Measurements from ENCODE around the gene ARHGEF25. TPM values are rescaled to one million over a fixed set of nuclear protein-coding genes. Genes with fewer than 3 reads are reported as not detected.
"Not testable (repeated sequence)": the region's sequence is repeated elsewhere in the genome, so short reads cannot be mapped to it uniquely, and the experiment has no call there.

ARHGEF25 gene
- polyA plus RNA-seq, 2 donors = 18.4 to 20.8 TPM

GRCh38 chr12:57614178-57614947, 3.1 kb downstream of the ARHGEF25 start:
- Histone ChIP-seq H3K4me3 (ENCODE audit: low read depth in 1 of 2, low read length in 2 of 2) (no peak overlapping the region), H3K9me3 (ENCODE audit: control insufficient read depth in 2 of 2, insufficient read depth in 1 of 2, low read depth in 1 of 2, low read length in 1 of 2) (no peaks in the 10 kb centered on the region), H3K36me3 (ENCODE audit: control insufficient read depth in 2 of 2, insufficient read depth in 2 of 2, low read length in 1 of 2) (no peaks in the 10 kb centered on the region), H3K27ac (ENCODE audit: low read depth in 2 of 2, low read length in 1 of 2) (no peak overlapping the region), H3K4me1 (ENCODE audit: control insufficient read depth in 2 of 2, insufficient read depth in 2 of 2, low read length in 1 of 2) (peaks cover 6% of the 10 kb centered on the region in 2 donors), H3K27me3 (ENCODE audit: control insufficient read depth in 1 of 2, insufficient read depth in 2 of 2, low read length in 2 of 2) (no peaks in the 10 kb centered on the region)
- WGBS, 2 donors = 52 to 55% methylated on average over 14 of the region's 14 CpGs

DNA sequence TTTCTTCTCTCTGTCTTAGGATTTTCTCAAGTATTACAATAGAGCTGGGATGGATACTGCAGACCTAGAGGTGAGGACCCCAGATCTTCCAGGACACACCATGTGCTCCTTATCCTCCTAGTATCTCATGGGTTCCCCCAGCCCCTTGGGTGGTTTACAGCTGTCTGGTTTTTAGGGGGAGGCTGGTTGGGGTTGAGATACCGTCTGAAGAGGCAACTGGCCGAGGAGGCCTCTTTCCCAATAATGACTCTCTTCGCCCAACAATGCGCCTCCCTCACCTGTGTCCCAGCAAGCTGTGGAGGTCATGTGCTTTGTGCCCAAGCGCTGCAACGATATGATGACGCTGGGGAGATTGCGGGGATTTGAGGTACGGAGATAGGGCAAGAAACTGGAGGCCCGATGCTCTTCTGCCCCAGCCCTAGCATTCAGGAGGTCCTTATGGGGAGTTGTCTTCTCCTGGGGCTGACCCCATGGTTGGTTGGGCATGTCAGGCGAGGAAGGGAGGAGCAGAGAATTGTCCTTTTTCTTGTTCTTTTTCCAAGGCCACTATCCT, 3.8 kb downstream of the ARHGEF25 start:
- Histone ChIP-seq H3K36me3 (ENCODE audit: control insufficient read depth in 2 of 2, insufficient read depth in 2 of 2, low read length in 1 of 2) (no peaks in the 10 kb centered on the region), H3K9me3 (ENCODE audit: control insufficient read depth in 2 of 2, insufficient read depth in 1 of 2, low read depth in 1 of 2, low read length in 1 of 2) (no peaks in the 10 kb centered on the region), H3K4me3 (ENCODE audit: low read depth in 1 of 2, low read length in 2 of 2) (no peak overlapping the region), H3K4me1 (ENCODE audit: control insufficient read depth in 2 of 2, insufficient read depth in 2 of 2, low read length in 1 of 2) (peaks cover 6 to 8% of the 10 kb centered on the region in 2 donors), H3K27ac (ENCODE audit: low read depth in 2 of 2, low read length in 1 of 2) (no peak overlapping the region), H3K27me3 (ENCODE audit: control insufficient read depth in 1 of 2, insufficient read depth in 2 of 2, low read length in 2 of 2) (peaks cover 0 to 2% of the 10 kb centered on the region in 2 donors)
- 82 to 83% methylated on average over 11 of the region's 11 CpGs for WGBS, 2 donors

DNA sequence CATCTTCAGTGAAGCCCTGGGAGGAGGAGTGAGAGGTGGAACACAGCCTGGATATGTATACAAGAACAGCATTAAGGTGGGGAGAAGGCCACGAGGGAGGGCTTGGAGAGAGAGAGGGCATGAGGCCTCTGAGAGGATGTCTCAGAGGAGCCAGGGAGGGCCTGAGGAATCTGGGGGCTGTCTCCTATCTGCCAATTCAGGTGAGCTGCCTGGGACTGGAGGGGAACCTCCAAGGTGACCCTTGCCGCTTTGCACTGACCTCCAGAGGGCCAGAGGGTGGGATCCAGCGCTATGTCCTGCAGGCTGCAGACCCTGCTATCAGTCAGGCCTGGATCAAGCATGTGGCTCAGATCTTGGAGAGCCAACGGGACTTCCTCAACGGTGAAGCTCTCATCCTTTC, 4.4 kb downstream of the ARHGEF25 start:
- Histone ChIP-seq H3K27me3 (ENCODE audit: control insufficient read depth in 1 of 2, insufficient read depth in 2 of 2, low read length in 2 of 2) (peaks cover 0 to 4% of the 10 kb centered on the region in 2 donors), H3K9me3 (ENCODE audit: control insufficient read depth in 2 of 2, insufficient read depth in 1 of 2, low read depth in 1 of 2, low read length in 1 of 2) (no peaks in the 10 kb centered on the region), H3K4me3 (ENCODE audit: low read depth in 1 of 2, low read length in 2 of 2) (no peak overlapping the region), H3K36me3 (ENCODE audit: control insufficient read depth in 2 of 2, insufficient read depth in 2 of 2, low read length in 1 of 2) (no peaks in the 10 kb centered on the region), H3K27ac (ENCODE audit: low read depth in 2 of 2, low read length in 1 of 2) (no peak overlapping the region), H3K4me1 (ENCODE audit: control insufficient read depth in 2 of 2, insufficient read depth in 2 of 2, low read length in 1 of 2) (peaks cover 6 to 8% of the 10 kb centered on the region in 2 donors)
- WGBS, 2 donors = 84 to 91% methylated on average over 5 of the region's 5 CpGs

GRCh38 chr12:57616383-57617101, 5.3 kb downstream of the ARHGEF25 start:
- no peak overlapping the region for H3K4me3 ChIP-seq (ENCODE audit: low read depth in 1 of 2, low read length in 2 of 2)
- H3K4me1 ChIP-seq (ENCODE audit: control insufficient read depth in 2 of 2, insufficient read depth in 2 of 2, low read length in 1 of 2) = peaks cover 2 to 9% of the 10 kb centered on the region in 2 donors
- 68 to 81% methylated on average over 3 of the region's 3 CpGs for WGBS, 2 donors
- H3K9me3 ChIP-seq (ENCODE audit: control insufficient read depth in 2 of 2, insufficient read depth in 1 of 2, low read depth in 1 of 2, low read length in 1 of 2) = peaks cover 0 to 2% of the 10 kb centered on the region in 2 donors
- peaks cover 0 to 4% of the 10 kb centered on the region in 2 donors for H3K27me3 ChIP-seq (ENCODE audit: control insufficient read depth in 1 of 2, insufficient read depth in 2 of 2, low read length in 2 of 2)
- H3K36me3 ChIP-seq (ENCODE audit: control insufficient read depth in 2 of 2, insufficient read depth in 2 of 2, low read length in 1 of 2) = no peaks in the 10 kb centered on the region
- no peak overlapping the region for H3K27ac ChIP-seq (ENCODE audit: low read depth in 2 of 2, low read length in 1 of 2)

DNA sequence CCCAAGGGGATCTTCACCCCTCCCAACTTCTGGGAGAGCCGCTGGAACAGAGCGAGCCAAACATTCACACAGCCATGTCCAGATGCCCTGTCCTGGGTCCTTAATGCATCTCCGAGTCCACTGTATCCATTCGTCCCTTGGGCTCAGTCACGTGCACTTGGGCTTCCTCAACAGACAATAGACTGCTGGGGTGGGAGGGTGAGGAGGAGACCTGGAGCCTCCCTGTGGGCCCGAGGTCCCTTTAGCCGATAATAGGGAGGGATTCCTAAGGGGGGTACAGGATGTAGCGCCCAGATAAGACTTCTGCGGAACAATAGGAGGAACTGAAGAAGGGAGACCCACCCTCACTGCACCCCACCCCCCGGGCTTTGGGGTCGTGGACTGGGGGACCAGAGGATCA, 6.7 kb downstream of the ARHGEF25 start:
- Histone ChIP-seq H3K9me3 (ENCODE audit: control insufficient read depth in 2 of 2, insufficient read depth in 1 of 2, low read depth in 1 of 2, low read length in 1 of 2) (peaks cover 0 to 2% of the 10 kb centered on the region in 2 donors), H3K4me3 (ENCODE audit: low read depth in 1 of 2, low read length in 2 of 2) (no peak overlapping the region), H3K36me3 (ENCODE audit: control insufficient read depth in 2 of 2, insufficient read depth in 2 of 2, low read length in 1 of 2) (no peaks in the 10 kb centered on the region), H3K27ac (ENCODE audit: low read depth in 2 of 2, low read length in 1 of 2) (no peak overlapping the region), H3K27me3 (ENCODE audit: control insufficient read depth in 1 of 2, insufficient read depth in 2 of 2, low read length in 2 of 2) (peaks cover 0 to 8% of the 10 kb centered on the region in 2 donors), H3K4me1 (ENCODE audit: control insufficient read depth in 2 of 2, insufficient read depth in 2 of 2, low read length in 1 of 2) (peaks cover 2 to 11% of the 10 kb centered on the region in 2 donors)
- WGBS, 2 donors = 62 to 64% methylated on average over 11 of the region's 11 CpGs

GRCh38 chr12:57618431-57618830, 7.2 kb downstream of the ARHGEF25 start:
- not testable (repeated sequence) for H3K36me3 ChIP-seq (ENCODE audit: control insufficient read depth in 2 of 2, insufficient read depth in 2 of 2, low read length in 1 of 2); H3K27ac ChIP-seq (ENCODE audit: low read depth in 2 of 2, low read length in 1 of 2); H3K27me3 ChIP-seq (ENCODE audit: control insufficient read depth in 1 of 2, insufficient read depth in 2 of 2, low read length in 2 of 2); H3K9me3 ChIP-seq (ENCODE audit: control insufficient read depth in 2 of 2, insufficient read depth in 1 of 2, low read depth in 1 of 2, low read length in 1 of 2); H3K4me3 ChIP-seq (ENCODE audit: low read depth in 1 of 2, low read length in 2 of 2)
- peaks cover 2 to 11% of the 10 kb centered on the region in 2 donors for H3K4me1 ChIP-seq (ENCODE audit: control insufficient read depth in 2 of 2, insufficient read depth in 2 of 2, low read length in 1 of 2)
- WGBS, 2 donors = 91 to 93% methylated on average over 6 of the region's 6 CpGs

DNA sequence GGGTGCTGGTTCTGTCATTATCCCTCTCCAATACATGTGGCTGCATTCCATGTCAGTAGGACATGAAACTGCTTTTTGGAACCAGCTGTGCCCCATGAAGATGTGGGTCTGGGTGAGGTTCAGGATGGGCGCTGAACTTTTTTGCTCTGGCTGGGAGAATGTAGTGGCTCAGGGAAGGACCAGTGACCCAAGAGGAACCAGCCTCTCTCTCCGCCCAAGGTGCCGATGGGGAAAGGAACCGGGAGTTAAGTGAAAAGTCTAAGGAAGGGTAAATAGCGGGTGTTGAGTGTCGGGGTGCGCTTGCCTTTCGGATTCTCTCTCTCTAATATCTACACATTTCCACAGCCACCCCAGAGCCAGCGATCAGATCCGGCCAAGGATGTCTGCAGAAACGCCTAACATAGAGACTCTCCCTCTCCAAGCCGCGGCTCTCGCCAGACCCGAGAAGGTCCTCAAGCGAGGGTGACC, 7.8 kb downstream of the ARHGEF25 start:
- H3K27me3 ChIP-seq (ENCODE audit: control insufficient read depth in 1 of 2, insufficient read depth in 2 of 2, low read length in 2 of 2) = peaks cover 0 to 8% of the 10 kb centered on the region in 2 donors
- H3K4me3 ChIP-seq (ENCODE audit: low read depth in 1 of 2, low read length in 2 of 2) = no peak overlapping the region

DNA sequence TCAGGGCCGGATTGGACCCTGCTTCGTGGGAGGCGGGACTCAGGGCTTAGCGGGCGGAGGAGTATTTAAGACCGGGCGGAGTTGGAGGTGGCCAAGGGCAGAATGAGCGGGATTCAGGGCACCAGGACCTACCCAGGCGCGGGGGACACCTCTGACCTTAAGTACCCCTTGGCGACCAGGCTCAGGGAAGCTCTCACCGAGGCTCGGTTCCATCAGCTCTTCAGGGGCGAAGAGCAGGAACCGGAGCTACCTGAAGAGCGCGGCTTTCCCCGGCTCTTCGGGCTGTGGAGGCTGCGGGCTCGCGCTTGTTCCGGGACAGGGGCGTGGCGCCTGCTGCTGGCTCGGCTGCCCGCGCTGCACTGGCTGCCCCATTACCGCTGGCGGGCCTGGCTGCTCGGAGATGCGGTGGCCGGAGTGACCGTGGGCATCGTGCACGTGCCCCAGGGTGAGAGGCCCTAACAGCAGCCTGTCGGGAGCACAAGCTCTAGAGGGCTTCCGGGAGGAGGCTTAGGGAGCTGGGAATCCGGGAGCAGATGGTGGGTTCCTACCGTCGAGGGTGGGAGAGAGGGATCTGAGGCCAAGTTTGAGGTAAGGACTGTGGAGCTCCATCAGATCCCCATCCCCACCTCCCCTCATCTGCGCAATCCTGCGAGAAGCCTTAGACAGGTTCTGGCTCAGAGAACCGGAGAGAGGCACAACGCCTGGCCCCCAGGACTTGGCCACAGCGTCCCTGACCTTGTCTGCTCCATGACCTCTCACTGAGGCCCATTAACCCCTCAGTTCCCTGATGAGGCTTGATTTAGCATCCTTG, 8.4 kb downstream of the ARHGEF25 start:
- WGBS, 2 donors = 21 to 23% methylated on average over 43 to 46 of the region's 46 CpGs
- H3K36me3 ChIP-seq (ENCODE audit: control insufficient read depth in 2 of 2, insufficient read depth in 2 of 2, low read length in 1 of 2) = no peaks in the 10 kb centered on the region
- H3K4me1 ChIP-seq (ENCODE audit: control insufficient read depth in 2 of 2, insufficient read depth in 2 of 2, low read length in 1 of 2) = peaks cover 2 to 11% of the 10 kb centered on the region in 2 donors
- no peak overlapping the region for H3K27ac ChIP-seq (ENCODE audit: low read depth in 2 of 2, low read length in 1 of 2)
- H3K9me3 ChIP-seq (ENCODE audit: control insufficient read depth in 2 of 2, insufficient read depth in 1 of 2, low read depth in 1 of 2, low read length in 1 of 2) = peaks cover 0 to 4% of the 10 kb centered on the region in 2 donors
- no peak overlapping the region for H3K4me3 ChIP-seq (ENCODE audit: low read depth in 1 of 2, low read length in 2 of 2)
- H3K27me3 ChIP-seq (ENCODE audit: control insufficient read depth in 1 of 2, insufficient read depth in 2 of 2, low read length in 2 of 2) = peaks cover 0 to 8% of the 10 kb centered on the region in 2 donors

More for the DNA sequence above, 7.8 kb downstream of the ARHGEF25 start:
- Histone ChIP-seq H3K36me3 (ENCODE audit: control insufficient read depth in 2 of 2, insufficient read depth in 2 of 2, low read length in 1 of 2) (no peaks in the 10 kb centered on the region), H3K4me1 (ENCODE audit: control insufficient read depth in 2 of 2, insufficient read depth in 2 of 2, low read length in 1 of 2) (peaks cover 2 to 11% of the 10 kb centered on the region in 2 donors), H3K9me3 (ENCODE audit: control insufficient read depth in 2 of 2, insufficient read depth in 1 of 2, low read depth in 1 of 2, low read length in 1 of 2) (peaks cover 0 to 4% of the 10 kb centered on the region in 2 donors), H3K27ac (ENCODE audit: low read depth in 2 of 2, low read length in 1 of 2) (no peak overlapping the region)
- WGBS, 2 donors = 59 to 62% methylated on average over 16 of the region's 16 CpGs

All from esophagus (tissue), 2 donors.